Stimulated activated CD4-positive, alpha-beta T cell treated with anti-CD3 and anti-CD28 coated beads, Interleukin-1b, Interleukin-23, amount 100 ng/mL, for 1 hour (primary cell): Measurements from ENCODE around the gene UBE3D.
"Not testable (repeated sequence)": the region's sequence is repeated elsewhere in the genome, so short reads cannot be mapped to it uniquely, and the experiment has no call there.

Experiments used
- DNase-seq, 2 donors: peaks; one replicate each; pipeline ENCODE4 v3.0.0-alpha.2; 2020; ENCODE audit warnings: low read depth in 2 of 2

The UBE3D gene

DNA sequence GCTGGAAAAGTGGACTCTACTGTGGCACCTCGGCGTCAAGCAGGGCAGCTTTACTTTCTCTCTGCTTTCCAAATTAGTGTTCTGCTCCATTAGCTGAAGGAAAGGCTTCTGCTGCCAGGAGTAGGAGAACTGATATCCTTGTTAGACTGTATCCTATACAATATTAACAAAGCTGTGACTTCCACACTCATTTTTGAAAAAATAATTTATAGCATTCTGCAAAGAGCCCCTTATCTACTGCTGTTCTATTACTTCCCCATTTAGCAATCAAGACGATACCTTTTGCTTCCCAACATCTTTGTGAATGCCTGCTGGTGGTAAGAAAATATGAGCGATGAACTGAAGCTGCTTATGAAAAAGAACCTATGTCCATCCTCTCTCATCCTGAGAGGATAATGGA, 151.1 kb downstream of the UBE3D start:
- DNase-seq: no peak

DNA sequence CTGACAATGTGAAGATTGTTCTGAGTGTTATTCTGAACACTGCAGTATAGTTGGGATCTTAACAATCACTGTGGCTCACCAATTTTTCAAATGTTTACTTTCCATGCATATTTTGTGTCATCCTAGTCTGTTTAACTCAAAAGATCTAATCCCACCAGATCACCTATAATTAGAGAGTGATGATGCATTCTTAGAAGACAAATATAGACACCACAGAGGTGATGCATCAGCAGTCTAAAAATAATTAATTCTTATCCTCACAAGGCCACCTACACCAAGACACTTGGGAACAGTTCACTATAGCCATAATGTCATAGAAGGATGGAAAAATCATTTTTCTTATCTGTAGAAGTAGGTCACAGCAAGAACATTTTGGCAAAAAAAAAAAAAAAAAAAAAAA, 154.8 kb downstream of the UBE3D start:
- DNase-seq: no peak

DNA sequence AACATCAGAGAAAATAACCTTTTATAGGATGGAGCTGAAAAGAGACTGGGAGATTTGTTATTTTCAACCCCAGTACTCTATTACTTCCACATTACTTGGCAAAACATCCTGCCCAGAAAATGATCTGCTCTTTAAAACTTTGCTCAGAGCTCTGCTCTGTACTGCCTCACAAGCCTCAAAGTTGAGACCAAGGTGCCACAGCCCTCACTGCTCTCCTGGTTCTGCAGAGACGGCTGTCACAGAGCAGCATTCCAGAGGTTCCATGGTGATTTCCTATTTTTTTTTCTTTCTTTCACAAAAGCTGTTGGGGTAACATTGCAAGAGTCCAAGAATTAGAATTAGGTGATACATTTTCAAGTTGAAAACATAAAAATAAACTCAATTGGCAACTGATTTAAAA, 155.2 kb downstream of the UBE3D start:
- DNase-seq: no peak

DNA sequence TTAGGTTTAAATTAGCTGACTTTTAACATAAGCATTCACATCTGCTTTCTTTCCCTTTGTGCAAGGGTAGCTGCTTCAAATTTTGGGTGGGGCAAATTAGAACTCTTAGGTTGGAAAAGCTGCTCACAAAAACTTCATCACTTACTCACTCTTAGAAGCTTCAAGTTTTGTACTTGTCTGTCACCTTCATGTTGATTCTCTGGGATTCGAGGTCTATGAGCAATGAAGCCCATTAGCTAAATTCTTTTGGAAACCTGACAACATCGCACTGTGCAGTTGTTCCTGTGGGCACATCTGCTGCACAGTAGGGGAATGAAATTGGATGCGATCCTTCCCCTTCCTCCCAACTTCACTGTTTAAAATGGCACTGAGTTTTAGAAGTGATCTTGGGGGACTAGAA, 156.1 kb downstream of the UBE3D start:
- no peak for DNase-seq

DNA sequence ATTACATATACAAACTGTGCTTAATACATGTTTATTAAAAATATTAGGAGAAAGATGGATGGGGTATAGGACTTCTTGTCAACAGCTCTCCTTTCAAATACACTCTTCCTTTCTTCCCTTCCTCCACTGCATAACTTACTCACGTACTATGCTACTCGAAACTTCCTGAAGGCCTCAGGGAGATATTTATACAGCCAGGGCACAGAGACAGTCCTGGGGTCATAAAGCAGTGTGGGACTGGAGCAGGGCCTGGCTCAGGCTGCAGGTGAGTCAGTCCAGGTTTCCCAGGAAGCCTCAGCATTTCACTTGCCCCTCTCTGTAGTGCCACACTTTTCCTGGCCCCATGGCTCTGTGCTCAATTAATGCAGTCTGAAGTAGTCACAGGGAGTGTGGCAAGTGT, 157.0 kb downstream of the UBE3D start:
- DNase-seq: no peak

DNA sequence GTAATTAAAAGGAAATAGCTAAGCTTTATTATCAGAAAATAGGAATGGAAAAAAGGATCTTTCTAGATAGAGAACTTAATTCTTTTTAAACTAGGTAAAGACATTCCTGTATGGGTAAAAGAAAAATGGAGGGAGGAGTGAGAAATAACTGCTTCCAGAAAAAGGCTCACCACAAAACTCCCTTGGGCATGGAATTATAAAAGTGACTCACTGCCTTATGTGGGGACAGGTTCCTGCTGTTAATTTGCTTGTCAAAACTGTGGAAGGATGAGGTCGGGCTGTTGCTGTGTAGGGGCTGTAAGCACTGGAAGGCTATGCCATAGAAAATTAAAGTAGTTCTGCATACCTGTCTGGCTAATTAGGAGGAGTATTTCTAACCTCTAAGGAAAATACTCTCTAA, 158.7 kb downstream of the UBE3D start:
- no peak for DNase-seq

DNA sequence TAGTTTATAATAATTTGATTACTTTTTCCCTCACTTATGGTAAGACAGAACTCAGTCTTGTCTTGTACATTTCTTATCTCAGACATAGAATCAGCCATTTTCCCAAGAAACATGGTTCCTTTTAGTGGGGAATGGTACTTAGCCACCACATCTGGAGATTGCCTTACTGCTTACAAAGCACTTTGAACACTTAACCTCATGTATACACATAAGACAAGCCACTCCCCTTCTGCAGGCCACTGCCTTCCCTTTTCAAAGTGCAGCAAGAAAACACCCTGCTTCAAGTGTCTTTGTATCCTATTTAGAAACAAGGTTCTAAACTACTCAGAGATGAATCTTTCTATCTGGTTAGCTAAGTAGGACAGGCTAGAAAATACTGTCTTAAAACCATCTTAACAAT, 159.2 kb downstream of the UBE3D start:
- DNase-seq: no peak

DNA sequence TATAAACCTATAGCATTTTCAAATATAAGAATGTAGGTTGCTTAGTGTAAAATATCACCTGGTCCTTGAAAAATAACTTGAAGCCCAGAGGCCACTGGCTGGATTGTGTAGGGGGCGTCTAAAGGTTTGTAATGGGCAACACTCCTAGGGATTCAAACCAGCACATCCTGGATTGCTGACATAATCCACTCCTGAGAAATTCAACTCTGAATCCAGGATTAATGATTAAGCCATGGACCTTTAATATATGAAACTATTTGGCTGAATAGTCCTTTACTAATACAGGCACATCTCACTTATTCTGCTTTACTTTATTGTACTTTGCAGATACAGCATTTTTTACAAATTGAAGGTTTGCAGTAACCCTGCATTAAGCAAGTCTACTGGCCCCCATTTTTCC, 160.8 kb downstream of the UBE3D start:
- DNase-seq: no peak

DNA sequence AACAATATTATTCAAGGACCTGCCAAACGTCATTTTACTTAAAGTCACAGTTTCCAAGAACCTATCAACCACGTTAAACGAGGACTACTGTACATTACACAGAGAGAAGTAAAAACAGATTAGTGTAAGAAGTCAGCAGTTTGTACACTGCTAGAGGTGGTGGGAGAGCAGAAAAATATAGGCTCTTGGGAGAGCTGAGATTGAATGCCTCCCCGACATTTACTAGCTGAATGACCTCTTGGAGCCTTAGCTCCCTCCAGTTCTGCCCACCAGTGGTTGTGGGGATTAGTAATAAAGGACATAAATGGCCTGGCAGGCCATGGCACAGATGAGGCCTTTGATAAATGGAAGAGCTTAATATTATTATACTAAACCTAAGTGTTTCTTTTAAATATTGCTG, 161.4 kb downstream of the UBE3D start:
- DNase-seq: no peak

DNA sequence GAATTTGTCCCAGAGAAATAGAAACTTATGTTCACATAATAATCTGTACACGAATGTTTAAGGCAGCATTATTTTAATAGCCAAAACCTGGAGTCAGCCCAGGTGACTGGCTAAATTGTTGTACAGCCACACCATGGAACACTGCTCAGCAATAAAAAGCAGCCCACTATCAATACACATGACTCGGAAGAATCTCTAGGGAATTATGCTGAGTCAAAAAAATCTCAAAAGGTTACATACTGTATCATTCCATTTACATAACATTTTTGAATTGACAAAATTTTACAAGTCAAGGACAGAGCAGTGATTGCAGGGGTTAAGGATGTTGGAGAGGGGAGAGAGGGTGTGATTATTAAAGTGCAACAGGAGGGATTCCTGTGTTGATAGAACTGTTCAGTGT, 163.4 kb downstream of the UBE3D start:
- no peak for DNase-seq

DNA sequence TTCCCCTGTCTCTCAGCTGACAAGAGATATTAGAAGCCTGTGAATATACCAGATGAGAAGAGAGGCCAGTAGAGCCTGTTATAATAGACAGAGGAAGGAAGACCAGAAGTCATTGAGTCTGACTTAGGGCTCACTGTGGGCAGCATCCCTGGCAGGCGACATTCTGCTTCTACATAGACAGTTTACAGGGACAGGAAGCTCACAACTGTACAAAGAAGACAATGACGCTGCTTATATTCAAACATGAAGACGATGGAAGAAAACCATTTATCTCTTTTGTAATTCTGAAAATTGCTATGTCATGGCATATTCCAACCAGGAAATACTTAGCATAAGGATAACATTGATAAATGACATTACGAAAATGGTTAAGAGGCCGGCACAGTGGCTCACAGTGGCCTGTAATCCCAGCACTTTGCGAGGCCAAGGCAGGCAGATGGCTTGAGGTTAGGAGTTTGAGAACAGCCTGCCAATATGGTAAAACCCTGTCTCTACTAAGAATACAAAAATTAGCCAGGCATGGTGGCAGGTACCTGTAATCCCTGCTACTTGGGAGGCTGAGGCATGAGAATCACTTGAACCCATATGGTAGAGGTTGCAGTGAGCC, 170.9 kb downstream of the UBE3D start:
- DNase-seq: no peak

DNA sequence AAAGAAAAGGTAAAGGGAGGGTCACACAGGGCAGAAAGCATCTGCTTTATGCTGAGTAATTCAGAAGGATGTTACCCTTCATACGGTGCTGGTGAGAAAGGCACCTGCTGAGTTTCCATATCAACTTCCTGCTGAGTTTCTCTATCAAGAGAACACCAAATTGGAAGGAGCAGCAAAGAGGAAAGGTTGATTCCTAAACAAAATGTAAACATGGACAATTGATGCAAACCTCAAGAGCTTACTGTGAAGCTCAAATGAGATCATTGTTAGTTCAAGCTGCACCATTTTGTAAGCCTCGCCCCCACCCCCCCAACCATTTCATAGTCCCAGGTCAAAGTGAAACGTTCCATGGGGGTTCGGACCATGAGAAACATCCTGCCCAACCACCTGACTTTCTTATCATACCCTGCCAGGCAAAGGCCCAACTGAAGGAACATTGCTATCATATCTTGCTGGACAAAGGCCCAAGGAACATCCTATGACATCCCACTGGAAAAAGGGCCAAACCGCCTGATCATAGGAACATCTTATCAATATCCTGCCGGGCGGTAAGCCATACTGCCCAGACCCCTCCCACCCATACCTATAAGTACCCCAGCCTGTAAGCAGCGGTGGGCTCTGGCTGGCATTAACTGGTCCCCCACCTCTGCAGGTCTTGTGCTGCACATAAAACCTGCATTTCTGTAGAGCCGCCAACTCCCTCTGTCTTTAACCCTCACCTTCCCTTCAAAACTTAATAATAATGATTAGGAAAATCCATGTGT, 171.6 kb downstream of the UBE3D start:
- DNase-seq: no peak

DNA sequence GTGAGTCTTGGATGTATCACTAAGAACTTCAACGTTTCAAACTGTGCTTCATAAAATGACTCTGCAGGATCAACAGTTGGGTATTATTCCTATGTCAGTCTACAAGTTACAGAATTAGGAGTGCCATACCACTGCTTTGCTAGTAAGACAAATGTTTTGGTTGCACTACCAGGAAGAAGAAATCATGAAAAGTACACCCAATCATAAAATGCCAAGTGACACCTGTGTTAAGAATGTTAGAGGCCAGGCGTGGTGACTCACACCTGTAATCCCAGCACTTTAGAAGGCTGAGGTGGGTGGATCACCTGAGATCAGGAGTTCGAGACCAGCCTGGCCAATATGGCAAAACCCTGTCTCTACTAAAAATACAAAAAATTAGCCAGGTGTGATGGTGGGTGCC, 174.1 kb downstream of the UBE3D start:
- not testable (repeated sequence) for DNase-seq

DNA sequence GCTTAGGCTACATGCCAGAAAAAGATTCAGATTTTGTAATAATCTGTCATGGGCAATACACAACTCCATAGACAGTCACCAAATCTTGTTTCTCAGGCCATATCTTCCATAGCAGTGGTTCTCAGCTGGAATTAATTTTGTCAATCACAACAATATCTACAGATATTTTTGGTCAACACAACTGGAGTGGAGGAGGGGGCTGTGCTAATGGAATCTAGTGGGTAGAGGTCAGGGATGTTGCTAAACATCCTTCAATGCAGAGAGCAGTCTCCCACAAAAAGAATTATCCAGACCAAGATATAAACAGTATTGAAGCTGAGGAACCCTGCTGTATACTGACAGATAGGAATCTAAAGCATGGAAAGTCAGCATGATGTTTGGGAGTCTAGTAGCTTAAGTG, 174.6 kb downstream of the UBE3D start:
- DNase-seq: no peak

DNA sequence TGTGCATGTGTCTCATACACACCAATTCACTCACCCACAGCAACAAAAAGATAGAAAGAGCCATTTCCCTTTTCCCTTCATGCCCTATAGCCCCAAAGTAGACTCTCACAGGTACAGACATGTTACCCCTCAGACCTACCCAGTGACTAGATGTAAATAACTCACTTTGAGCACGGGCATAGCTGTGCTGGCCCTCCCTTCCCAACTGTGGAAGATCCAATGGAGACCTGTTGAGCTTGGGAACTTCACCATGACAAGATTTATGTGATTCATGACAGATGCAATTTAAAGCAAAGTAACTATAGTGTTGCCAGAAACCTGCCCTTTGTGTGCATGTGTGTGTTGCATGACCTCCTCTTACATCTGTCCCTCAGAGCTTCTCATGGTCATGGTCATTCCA, 175.4 kb downstream of the UBE3D start:
- DNase-seq: no peak

DNA sequence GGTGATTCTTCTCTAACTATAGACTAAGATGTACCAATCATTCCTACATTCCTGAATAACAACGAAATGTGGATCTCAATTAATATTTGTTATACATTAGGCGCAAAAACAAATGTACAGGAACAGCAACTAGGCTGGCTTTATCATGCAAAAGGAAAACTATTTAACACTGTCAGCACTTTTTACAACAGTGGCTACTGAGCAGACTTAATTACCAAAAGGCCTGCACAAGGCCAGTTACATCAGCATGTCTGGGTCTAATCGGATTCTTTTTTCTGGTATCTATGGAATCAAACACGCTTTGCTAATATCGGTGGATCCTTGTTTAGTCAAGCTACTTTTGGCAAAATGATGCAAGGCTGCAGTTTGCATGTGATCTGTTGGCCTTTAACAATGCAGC, 176.5 kb downstream of the UBE3D start:
- no peak for DNase-seq

DNA sequence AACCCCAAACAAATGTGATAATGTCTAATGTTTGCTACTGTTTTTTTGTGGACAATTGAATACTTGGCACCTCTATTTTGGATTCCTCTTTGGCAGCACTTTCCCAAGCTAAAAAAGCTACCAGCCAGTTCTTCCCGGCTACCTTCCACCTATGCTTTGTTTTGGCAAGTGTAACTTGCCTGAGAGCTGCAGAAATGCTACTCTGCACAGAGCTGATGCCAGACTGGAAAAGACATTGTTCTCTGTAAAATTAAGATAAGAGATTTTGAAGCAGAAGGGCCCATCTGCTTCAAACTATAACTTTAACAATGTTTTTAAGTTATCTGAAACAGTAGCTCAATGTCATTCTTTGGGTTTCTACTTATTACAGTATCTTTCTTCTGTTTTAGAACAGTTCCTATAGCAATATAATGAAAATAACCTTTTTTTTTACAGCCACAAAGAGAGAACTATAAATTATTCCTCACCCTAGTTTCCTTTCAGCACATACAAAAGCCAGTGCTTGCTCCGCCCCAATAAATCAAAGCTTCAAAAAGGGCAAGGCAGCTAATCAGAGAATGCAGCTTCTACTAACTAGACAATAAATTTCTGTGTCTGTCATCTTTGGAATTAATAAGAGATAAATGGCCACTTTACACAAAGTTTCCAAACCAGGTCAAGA, 183.1 kb downstream of the UBE3D start:
- DNase-seq: no peak

DNA sequence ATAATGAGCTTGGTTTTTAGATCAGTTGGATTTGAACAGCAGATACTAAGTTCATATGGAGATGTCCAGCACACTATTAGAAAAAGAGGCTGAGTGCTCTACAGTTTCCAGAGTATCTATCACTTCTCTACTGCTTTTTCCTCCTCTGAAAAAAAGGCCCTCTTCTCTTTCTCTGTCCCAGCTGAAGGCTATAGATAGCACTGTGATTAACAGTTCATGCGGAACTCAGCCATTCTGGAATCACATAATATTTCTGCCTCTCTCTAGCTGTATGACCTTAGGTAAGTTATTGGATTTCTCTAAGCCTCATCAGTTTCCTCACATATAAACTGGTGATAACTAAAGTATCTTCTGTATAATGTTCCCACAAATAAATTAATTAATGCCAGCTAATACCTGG, 184.1 kb downstream of the UBE3D start:
- DNase-seq: no peak

DNA sequence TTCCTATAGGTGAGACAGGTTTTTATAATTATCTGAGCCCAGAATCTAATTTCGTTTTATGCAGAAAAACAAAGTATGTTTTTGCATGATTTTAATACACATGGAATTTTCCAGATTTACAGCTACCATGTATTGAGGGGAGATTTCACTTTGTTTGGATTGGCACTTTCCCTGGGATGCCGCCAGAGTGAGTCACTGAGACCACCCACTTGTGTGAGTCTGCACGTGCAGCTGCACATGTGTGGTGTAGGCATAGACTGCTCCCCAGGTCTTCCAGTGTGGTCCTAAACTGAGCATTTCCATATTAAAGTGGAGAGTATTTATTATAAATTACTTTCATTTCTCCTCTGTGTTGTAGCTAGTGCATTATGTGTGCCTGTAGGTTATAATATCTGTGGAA, 186.8 kb downstream of the UBE3D start:
- DNase-seq: no peak

DNA sequence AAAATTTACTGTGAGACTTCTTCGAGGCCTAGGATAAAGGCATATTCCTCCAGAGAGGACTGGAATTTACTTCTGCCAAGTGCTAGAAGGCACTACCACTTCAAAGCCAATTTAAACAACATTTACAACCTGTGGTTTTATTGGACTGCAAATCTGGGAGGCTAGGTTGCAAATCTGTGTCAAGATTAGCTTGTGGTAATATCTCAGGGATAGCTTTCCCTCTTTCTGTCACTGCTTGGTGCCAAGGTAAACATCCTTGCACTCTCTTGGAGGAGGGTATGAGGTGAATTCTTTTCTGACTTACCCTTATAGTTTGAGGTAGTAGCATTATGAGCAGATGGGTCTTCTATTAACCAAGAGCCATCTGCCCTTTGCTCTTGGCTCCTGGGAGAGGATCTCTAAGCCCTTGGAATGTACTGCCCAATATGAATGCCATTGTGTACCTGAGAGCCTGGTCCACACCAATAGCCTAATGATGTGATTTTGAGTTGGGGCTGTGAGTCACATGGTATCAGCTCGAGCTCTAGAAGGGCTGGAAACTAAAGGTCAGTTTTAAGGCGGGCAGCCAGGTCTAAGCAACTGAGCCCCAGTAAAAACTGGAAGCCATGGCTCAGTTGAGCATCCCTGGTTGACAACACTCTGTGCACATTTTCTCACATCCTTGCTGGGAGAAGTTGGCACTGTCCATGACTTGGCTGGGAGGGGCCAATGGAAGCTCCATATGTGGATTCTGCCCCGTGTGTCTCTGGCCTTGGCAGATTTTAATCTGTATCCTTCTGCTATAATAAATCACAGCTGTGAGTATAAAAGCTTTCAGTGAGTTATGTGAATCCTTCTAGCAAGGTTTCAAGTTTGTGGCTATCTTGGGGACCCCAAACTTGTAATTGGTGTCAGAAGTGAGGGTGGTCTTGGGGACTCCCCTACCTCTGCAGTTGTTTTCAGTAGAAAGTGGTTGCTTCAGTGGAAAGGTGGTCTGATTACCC, 188.1 kb downstream of the UBE3D start:
- no peak for DNase-seq

DNA sequence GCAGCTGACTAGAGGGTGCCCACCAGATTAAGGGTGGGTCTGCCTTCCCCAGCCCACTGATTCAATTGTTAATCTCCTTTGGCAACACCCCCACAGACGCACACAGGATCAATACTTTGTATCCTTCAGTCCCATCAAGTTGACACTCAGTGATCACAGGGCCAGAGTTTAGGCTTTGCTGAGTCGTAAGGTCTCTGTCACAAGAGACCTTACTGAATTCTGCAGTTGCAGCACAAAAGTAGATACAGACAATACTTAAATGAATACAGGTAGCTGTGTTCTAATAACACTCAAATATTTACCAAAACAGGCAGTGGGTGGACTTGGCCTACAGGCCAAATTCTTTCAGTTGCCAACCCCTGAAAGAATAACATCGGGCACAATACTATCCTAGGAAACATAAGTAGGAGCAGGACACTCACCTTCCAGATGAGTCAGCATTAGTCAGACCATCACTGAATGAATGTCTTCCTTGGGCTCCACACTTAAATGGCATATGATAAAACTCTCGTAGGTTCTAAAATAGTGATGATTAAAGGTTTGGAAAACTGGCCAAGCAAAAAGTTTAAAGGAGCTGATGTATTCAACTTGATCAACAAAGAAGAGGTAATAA, 190.0 kb downstream of the UBE3D start:
- DNase-seq: no peak

DNA sequence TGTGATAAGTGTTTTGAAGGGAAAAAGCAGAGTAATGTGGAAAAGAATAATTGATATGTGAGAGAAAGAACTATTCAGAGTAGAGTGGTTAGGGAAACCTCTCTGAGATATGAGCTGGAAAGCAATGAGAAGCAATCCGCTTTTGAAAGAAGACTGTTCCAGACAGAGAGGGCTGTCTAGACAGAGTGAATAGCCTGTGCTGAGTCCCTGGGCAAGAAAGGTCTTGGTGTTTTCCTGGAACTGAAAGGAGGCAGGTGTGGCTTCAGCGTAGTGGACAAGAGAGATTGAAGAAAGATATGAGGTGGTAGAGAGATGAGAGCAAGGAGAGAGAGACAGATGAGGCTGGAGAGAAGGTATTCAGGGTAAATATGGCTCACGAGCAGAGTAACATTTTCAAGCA, 190.8 kb downstream of the UBE3D start:
- no peak for DNase-seq
